ENCODE data around the gene GNG12.

GRCh38 chr1:67812226-67812625, 21.0 kb downstream of the GNG12 start:
- TF ChIP-seq EZH2 (IDR thresholded peaks at IDR 0.05; ENCODE audit: insufficient read depth, poor library complexity, severe bottlenecking) (no peak), EZH2phosphoT487 (IDR thresholded peaks at IDR 0.05; ENCODE audit: insufficient read depth, low read depth) (no peak)
